Mesothelial cell of epicardium (in vitro differentiated cells): ENCODE data around the gene EYA3. TPM values are rescaled to one million over a fixed set of nuclear protein-coding genes. Genes with fewer than 3 reads are reported as not detected.

Experiments
- DNase-seq, 2 experiments: peaks; one replicate each; pipeline ENCODE4 v3.0.0; 2021; ENCODE audit warnings: low spot score in 2 of 2; ENCODE audit not compliant: unreplicated experiment in 2 of 2
- H3K27ac Mint-ChIP-seq: 2 replicates; pipeline ENCODE4 v1.8.0; 2021; ENCODE audit warnings: mixed read lengths
- H3K27me3 Mint-ChIP-seq: 2 replicates; pipeline ENCODE4 v1.8.0; 2021; ENCODE audit warnings: low read depth, mixed read lengths
- H3K36me3 Mint-ChIP-seq: 2 replicates; pipeline ENCODE4 v1.8.0; 2021; ENCODE audit warnings: mixed read lengths
- H3K4me1 Mint-ChIP-seq: 2 replicates; pipeline ENCODE4 v1.8.0; 2021; ENCODE audit warnings: mixed read lengths
- H3K4me3 Mint-ChIP-seq: 2 replicates; pipeline ENCODE4 v1.8.0; 2021; ENCODE audit warnings: mild to moderate bottlenecking, moderate library complexity, mixed read lengths
- H3K9me3 Mint-ChIP-seq: 2 replicates; pipeline ENCODE4 v1.8.0; 2021; ENCODE audit warnings: mixed read lengths
- total RNA-seq: library from RNA; stranded (reverse); gene quantifications from 3 replicates; pipeline ENCODE4 v1.2.1, GENCODE V29; 2021
- TF ChIP-seq, protein P1 (sequence below): fragments of 200-600 bp; sonication (generic); IDR thresholded peaks from one replicate; pipeline ENCODE4 v1.5.0; 2021; ENCODE audit warnings: antibody characterized with exemption; ENCODE audit not compliant: unreplicated experiment

Gene EYA3
- total RNA-seq, 1 donor from 2014 or later: 29.3 TPM

GRCh38 chr1:27970401-27970800 is 118.0 kb downstream of the EYA3 start:
- H3K27me3 Mint-ChIP-seq: no peaks in the 10 kb centered on the region
- peaks cover 13% of the 10 kb centered on the region for H3K36me3 Mint-ChIP-seq
- peaks cover 5% of the 10 kb centered on the region for H3K4me1 Mint-ChIP-seq
- DNase-seq: no peak
- TF ChIP-seq, protein P1, sequence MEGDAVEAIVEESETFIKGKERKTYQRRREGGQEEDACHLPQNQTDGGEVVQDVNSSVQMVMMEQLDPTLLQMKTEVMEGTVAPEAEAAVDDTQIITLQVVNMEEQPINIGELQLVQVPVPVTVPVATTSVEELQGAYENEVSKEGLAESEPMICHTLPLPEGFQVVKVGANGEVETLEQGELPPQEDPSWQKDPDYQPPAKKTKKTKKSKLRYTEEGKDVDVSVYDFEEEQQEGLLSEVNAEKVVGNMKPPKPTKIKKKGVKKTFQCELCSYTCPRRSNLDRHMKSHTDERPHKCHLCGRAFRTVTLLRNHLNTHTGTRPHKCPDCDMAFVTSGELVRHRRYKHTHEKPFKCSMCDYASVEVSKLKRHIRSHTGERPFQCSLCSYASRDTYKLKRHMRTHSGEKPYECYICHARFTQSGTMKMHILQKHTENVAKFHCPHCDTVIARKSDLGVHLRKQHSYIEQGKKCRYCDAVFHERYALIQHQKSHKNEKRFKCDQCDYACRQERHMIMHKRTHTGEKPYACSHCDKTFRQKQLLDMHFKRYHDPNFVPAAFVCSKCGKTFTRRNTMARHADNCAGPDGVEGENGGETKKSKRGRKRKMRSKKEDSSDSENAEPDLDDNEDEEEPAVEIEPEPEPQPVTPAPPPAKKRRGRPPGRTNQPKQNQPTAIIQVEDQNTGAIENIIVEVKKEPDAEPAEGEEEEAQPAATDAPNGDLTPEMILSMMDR: no peak
- H3K27ac Mint-ChIP-seq: peak overlapping the region; percentile 25
- H3K9me3 Mint-ChIP-seq: no peaks in the 10 kb centered on the region
- H3K4me3 Mint-ChIP-seq: no peak overlapping the region

GRCh38 chr1:27968692-27969091 is 119.7 kb downstream of the EYA3 start:
- no peak for DNase-seq
- H3K4me3 Mint-ChIP-seq: no peak overlapping the region
- H3K27me3 Mint-ChIP-seq: no peaks in the 10 kb centered on the region
- H3K9me3 Mint-ChIP-seq: no peaks in the 10 kb centered on the region
- peaks cover 18% of the 10 kb centered on the region for H3K36me3 Mint-ChIP-seq
- peaks cover 5% of the 10 kb centered on the region for H3K4me1 Mint-ChIP-seq
- TF ChIP-seq, protein P1: no peak
- no peak overlapping the region for H3K27ac Mint-ChIP-seq

DNA sequence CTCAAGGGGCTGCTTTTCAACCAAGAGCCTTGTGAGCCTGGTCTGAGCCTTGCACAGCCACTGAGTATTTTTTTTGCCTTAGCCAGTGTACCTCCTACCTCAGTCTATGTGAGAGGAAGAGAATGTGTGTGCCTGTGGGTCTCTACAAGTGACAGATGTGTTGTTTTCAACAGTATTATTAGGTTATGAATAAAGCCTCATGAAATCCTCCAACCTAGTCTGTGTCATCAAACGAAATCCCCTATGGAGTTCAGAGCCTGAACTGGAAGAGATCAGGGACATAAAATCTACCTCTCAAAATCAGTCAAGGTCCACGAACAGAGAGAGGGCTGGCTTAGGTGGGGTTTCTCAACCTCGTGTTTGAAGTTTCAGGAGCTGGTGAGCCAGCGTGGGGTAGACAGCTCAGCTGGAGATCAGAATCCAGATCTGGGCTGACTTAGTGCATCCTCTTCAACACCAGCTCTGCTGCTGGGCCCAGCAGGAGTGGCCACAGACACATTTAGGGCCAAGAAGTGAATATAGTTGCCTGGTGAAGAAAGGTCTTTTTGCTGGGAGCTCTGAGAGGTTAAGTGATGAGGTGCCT is 120.4 kb downstream of the EYA3 start:
- Mint-ChIP-seq H3K36me3 (peaks cover 15% of the 10 kb centered on the region), H3K4me3 (no peak overlapping the region), H3K27me3 (no peaks in the 10 kb centered on the region), H3K9me3 (no peaks in the 10 kb centered on the region), H3K27ac (no peak overlapping the region), H3K4me1 (peaks cover 5% of the 10 kb centered on the region)
- DNase-seq: no peak
- TF ChIP-seq, protein P1: no peak

GRCh38 chr1:27967106-27967883 is 121.1 kb downstream of the EYA3 start:
- H3K4me1 Mint-ChIP-seq: peaks cover 5% of the 10 kb centered on the region
- no peak overlapping the region for H3K4me3 Mint-ChIP-seq

GRCh38 chr1:27966402-27967105 is 121.9 kb downstream of the EYA3 start:
- Mint-ChIP-seq H3K4me1 (peaks cover 4% of the 10 kb centered on the region), H3K36me3 (peaks cover 17% of the 10 kb centered on the region), H3K27ac (no peak overlapping the region), H3K9me3 (no peaks in the 10 kb centered on the region), H3K27me3 (no peaks in the 10 kb centered on the region), H3K4me3 (no peak overlapping the region)
- DNase-seq: no peak
- TF ChIP-seq, protein P1: no peak

More at GRCh38 chr1:27967106-27967883, 121.1 kb downstream of the EYA3 start:
- no peaks in the 10 kb centered on the region for H3K27me3 Mint-ChIP-seq
- peaks cover 17% of the 10 kb centered on the region for H3K36me3 Mint-ChIP-seq
- DNase-seq: peak in 1 of 2 experiments; percentile 9
- no peaks in the 10 kb centered on the region for H3K9me3 Mint-ChIP-seq
- TF ChIP-seq, protein P1: no peak
- H3K27ac Mint-ChIP-seq: no peak overlapping the region
